Activated gamma-delta T cell treated with Interleukin-2 at 50 U/mL for 16 hours (primary cell): Measurements from ENCODE around the gene C10orf67.
A peak's percentile ranks its signal among the peaks of the same experiment; 100 is the strongest.
"Not testable (repeated sequence)": the region's sequence is repeated elsewhere in the genome, so short reads cannot be mapped to it uniquely, and the experiment has no call there.

Experiments
- DNase-seq: peaks from one replicate; pipeline ENCODE4 v3.0.0-alpha.2; 2020

C10orf67 gene

GRCh38 chr10:23322082-23322481, 22.5 kb downstream of the C10orf67 start:
- DNase-seq, result no peak

- no peak for DNase-seq
Observed at GRCh38 chr10:23319835-23320234, 24.8 kb downstream of the C10orf67 start.

DNA sequence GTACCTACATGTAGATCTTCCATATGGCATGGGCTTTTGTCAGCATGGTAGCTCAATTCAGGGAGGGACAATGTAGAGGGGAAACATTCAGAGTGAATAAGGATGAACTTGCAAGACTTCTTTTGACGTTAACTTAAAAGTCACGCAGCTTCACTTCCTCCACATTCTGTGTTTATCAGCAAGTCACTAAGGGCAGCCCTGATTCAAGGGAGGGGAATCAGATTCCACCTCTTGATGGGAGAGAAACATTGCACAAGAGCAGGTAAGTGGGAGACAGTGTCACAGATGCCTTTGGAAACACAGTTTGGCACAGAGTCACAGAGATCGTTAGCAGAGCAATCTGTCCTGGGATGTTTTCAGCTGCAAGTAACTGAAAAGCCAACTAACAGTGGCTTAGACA, 26.2 kb downstream of the C10orf67 start:
- no peak for DNase-seq

GRCh38 chr10:23317416-23317815, 27.2 kb downstream of the C10orf67 start:
- DNase-seq, result no peak

DNA sequence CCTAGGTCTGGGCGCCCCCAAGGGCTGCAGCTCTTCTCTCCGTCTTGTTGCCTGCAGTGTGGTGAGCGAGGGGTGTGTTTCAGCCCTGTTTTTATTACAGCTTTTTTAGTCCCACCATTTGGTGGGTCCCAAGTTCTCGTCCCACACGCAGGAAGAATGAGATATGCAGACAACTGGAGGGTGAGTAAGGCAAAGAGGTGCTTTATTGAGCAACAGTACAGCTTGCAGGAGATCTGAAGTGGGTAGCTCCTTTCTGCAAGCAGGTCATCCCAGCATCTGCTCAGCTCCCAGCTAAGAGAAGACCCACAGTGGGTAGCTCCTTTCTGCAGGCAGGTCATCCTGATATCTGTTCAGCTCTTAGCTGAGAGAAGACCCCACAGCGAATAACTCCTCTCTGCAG, 28.2 kb downstream of the C10orf67 start:
- DNase-seq, result no peak

DNA sequence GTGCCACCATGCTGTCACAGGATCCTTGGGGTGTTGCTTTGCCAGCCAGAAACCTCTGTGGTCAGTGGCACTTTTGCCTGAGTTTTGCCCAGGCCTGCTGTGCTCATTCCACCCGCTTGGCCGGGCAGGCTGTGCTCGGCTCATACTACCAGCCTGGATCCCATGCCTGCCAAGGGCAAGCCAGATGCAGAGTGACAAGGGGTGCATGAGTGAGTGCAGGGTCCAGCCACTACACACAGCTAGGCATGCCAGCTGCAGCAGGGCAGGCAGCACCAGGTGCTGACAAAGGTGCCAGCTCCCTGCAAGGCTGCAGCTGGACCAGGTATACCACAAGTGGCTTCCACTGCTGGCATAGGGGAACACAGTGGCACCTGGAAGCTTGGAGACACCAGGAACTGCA, 28.6 kb downstream of the C10orf67 start:
- DNase-seq, result no peak

DNA sequence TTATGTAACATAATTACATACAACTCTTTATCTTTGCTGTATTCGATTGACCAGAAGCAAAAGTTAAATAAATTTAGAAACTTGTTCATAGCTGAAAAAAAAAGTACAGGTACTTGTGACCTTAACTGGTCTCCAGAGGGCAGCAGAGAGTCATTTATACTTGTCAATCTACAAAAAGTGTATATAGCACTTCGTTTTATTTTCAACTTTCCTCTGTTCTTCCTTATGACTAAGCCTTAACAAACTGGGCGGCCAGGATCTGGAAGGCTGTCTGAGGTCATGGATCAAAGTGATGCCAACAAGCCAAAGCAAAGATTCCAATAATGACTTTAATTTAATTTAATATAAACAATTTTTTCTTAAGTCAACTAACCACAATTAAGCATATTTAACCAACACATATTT, 29.8 kb downstream of the C10orf67 start:
- DNase-seq, result peak; percentile 51

DNA sequence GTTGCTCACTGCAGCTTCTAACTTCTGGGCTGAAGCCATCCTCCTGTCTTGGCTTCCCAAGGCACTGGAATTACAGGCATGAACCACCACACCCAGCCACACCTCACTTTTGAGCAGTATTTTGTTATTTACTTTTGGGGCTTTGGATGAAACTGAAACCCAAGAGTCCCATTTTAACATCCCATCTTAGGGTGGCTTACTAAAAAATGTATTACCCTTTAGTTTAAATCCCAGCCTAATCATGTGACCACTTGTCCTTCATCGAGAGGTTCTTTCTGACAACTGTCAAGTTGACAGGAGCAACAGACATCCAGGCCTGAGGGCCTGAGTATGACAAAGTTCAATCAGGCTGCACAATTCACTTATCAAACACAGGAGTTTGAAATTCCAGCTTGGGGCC, 33.6 kb downstream of the C10orf67 start:
- DNase-seq, result no peak

DNA sequence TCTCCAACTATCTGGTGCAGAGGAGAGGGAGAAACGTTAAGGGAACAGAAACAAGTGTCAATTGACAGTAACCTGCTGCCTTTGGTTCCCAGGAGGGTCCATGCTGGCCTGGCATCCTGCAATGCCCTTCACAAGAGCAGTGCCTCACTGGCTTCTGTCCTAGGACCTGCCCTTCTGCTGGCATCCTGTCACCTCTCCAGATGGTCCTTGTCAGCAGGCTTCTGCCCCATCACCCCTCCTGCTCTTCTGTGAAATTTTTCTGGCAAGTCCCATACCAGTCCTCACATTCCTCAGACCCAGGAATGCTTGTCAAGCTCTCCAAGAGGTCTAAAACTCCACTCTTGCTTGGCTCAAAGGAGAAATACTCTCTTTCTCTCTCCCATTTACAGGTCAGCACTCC, 34.2 kb downstream of the C10orf67 start:
- DNase-seq, result no peak

GRCh38 chr10:23299961-23300360, 44.6 kb downstream of the C10orf67 start:
- not testable (repeated sequence) for DNase-seq

DNA sequence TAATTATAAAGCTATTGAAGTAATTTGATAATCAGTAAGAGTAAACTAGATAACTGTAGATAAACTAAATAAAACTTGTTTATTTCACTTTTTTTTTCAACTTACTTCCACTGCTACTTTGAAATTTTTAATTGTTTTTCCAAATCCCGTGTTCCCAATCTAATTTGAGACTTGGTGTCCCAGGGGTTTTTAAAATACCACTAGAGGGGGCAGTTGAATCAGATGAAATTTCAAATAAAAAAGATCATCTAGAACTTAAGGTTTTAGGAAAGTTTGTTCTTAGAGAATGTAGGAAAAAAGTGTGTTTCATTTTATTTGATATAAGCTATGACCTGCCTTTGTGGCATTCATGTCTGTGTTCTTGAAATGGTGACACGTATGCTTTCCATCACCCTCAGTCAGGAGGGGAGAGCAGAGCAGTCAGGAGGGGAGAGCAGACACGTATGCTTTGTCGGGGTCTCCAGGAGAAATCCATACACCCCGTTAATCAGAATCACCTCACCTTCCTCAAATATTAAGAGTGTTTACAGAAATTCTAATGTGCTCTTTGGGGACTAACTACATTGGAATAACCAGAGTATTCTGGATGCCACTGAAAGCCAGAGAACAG, 49.9 kb downstream of the C10orf67 start:
- no peak for DNase-seq

- DNase-seq, result no peak
Observed at GRCh38 chr10:23293973-23294590, 50.5 kb downstream of the C10orf67 start.

DNA sequence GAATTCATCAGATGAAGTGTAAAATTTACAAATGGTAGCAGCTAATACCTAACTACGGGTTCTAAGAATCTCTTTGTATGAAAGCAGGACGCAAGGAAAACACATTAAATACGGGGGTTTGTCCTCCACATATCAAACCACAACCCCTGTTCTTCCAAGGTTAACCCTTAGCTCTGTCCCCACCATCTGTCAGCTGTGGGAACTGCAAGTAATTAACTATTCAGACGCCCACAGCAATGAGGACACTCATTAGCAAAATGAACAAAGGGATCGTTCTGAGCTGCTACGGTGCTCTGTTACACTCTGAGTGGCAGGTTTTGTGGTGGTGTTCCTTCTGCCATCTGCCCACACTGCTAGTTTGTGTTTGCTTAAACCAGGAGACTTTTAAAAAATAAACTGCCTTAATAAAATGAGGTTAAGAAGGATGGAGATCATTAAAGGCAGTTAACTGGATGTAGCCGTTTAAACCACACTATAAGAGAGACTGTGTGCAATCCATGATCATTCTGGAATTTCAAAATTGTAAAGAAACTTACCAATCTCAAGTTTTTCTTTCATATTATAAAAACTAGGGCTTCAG, 51.4 kb downstream of the C10orf67 start:
- DNase-seq, result no peak

DNA sequence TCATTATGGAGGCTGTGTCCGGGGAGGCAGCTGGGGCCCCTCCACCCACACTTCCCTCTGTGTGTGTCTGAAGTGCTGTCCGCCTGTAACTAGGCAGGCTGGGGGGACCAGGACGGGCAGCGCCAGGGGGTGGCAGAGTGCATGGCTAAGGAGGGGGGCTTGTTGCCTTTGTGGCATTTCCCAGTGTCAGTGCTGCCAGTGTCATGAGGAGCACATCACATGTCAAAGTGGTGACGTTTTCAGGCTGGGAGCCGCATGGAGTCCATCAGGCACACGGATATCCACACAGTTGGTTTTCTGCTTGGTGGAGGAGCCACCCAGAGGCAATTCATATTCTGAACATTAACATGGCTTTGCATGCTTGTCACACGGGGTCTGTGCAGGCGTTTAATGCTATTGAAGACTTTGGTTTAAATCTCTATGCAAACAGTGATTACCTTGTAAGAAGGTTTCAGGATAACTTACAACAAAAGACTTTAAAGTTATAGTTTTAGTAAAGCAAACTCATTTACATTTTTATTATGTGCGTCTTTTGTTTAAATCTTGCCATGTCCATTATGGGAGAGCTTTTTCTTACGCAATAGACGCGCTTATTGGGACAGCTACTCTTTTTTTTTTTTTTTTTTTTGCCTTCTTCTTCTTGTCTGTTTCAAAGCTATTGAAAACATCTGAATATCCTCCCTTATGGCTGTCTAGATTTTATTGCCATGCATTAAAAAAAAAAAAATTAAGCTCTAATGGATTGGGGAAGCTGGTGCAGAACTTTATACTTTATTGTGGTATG, 52.9 kb downstream of the C10orf67 start:
- no peak for DNase-seq

- no peak for DNase-seq
Observed at GRCh38 chr10:23284674-23285335, 59.8 kb downstream of the C10orf67 start.

DNA sequence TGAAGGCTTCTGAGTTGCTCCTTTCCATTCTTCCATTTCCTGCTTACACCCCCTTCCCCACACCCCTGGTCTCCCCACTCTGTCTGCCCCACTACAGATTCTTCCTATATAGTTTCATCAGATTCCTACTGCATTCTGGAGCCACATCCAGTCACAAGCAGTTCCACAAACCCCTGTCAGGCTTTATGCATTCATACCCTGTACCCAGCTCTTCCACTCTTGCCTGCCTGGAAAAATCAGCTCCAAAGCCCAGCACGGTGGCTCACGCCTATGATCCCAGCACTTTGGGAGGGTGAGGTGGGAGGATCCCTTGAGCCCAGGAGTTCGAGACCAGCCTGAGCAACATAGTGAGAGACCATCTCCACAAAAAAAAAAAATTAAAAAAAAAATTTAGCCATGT, 60.4 kb downstream of the C10orf67 start:
- DNase-seq, result no peak

DNA sequence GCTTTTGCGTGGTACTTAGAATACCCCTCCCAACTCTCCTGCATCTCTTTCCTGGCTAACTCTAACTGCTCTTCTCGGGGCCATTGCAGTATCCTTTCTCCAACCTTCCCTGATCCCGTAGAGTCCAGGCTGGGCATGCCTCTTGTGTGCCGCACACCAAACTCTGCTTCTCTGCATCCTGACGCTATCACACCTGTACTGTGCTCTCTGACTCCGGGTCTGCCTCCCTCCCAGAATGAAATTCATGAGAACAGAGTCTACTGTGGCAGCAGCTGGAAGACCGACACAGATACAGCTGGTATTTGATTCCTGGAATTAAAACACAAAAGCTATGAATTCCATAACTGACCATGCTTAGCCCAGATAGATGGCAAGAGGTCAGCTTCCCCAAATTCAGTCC, 60.9 kb downstream of the C10orf67 start:
- DNase-seq, result no peak

- DNase-seq, result no peak
Observed at GRCh38 chr10:23281044-23281433, 63.6 kb downstream of the C10orf67 start.

- no peak for DNase-seq
Observed at GRCh38 chr10:23280419-23281043, 64.1 kb downstream of the C10orf67 start.

GRCh38 chr10:23275355-23275754, 69.2 kb downstream of the C10orf67 start:
- DNase-seq, result no peak

- not testable (repeated sequence) for DNase-seq
Observed at GRCh38 chr10:23274179-23274578, 70.4 kb downstream of the C10orf67 start.

DNA sequence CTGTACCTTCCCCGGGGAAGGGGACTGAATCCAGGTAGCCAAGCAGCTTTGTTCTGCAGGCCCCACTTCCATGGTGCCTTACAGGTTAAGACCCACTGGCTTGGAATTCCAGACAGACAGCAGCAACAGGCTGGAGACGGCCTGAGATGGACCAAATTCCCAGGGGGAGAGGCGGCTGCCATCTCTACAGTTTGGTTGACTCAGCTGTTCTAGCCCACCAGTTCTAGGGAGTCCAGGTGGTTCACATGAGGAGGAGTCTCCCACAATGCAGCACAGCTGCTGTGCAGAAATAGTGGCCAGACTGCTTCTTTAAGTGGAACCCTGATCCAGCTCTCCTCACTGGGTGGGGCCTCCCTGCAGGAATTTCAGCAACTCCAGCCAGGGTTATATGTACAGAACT, 74.1 kb downstream of the C10orf67 start:
- no peak for DNase-seq
